Measurements from ENCODE around the gene PLEKHO2.

- TF ChIP-seq POLR2A (IDR thresholded peaks at IDR 0.05) (no peak), CTCF (IDR thresholded peaks at IDR 0.05) (no peak)
These were observed 66.3 kb downstream of the PLEKHO2 start for GRCh38 chr15:64907991-64908390.
